A673 (cell line): ENCODE measurements around the gene BMP5.

ENCODE experiments used
- EZH2 ChIP-seq: fragments of 200-600 bp; sonication (generic); IDR thresholded peaks from 2 replicates; pipeline ENCODE4 v1.6.1; 2017; ENCODE audit warnings: borderline replicate concordance, low read depth, mild to moderate bottlenecking, mixed read lengths, antibody characterized with exemption, low read length; ENCODE audit not compliant: poor library complexity, severe bottlenecking
- TF ChIP-seq, protein P1 (sequence below): fragments of 300-800, 200-600 bp; sonication (generic); conservative IDR thresholded peaks from 2 replicates; pipeline ENCODE4 v1.5.1; 2017; ENCODE audit warnings: low read depth, mild to moderate bottlenecking, antibody characterized with exemption, low read length, moderate library complexity, mixed read lengths

DNA sequence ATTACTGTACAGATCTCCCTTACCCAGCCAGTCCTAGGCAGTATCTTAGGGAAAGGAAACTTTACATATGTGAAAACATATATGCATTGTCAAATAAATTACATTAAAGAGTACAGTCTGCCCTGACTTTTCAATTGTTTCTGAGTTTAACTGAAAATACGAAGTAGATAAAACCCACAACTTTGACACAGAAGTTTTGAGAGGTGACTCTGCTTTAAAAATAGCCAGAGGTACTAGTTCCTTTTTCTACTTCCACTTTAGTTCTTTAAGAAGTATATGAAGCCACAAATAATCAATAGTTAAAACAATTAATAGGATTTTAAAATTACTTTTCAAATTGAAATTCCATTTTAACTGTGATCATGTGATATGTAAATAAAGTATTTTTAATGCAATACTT is 62.9 kb downstream of the BMP5 start:
- TF ChIP-seq, protein P1, sequence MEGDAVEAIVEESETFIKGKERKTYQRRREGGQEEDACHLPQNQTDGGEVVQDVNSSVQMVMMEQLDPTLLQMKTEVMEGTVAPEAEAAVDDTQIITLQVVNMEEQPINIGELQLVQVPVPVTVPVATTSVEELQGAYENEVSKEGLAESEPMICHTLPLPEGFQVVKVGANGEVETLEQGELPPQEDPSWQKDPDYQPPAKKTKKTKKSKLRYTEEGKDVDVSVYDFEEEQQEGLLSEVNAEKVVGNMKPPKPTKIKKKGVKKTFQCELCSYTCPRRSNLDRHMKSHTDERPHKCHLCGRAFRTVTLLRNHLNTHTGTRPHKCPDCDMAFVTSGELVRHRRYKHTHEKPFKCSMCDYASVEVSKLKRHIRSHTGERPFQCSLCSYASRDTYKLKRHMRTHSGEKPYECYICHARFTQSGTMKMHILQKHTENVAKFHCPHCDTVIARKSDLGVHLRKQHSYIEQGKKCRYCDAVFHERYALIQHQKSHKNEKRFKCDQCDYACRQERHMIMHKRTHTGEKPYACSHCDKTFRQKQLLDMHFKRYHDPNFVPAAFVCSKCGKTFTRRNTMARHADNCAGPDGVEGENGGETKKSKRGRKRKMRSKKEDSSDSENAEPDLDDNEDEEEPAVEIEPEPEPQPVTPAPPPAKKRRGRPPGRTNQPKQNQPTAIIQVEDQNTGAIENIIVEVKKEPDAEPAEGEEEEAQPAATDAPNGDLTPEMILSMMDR: no peak
- no peak for TF ChIP-seq EZH2
